ENCODE data around the gene KLF16.

KLF16 gene

DNA sequence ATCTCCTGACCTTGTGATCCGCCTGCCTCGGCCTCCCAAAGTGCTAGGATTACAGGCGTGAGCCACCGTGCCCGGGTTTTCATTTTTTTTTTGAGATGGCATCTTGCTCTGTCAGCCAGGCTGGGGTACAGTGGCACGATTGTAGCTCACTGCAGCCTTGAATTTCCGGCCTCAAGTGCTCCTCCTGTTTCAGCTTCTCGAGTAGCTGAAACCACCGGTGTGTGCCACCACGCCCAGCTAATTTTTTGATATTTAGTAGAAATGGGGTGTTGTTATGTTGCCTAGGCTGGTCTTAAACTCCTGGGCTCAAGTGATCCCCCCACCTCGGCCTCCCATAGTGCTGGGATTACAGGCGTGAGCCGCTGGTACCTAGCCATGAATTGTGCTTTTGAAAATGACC lies 47.7 kb upstream of the KLF16 start:
- no peak overlapping the region for H3K9ac ChIP-seq (ENCODE audit: low read length)
- H3K4me1 ChIP-seq (ENCODE audit: insufficient read depth, low read length, severe bottlenecking) = peaks cover 36% of the 10 kb centered on the region
- H4K20me1 ChIP-seq (ENCODE audit: insufficient read depth, low read length) = no peaks in the 10 kb centered on the region
- H3K79me2 ChIP-seq (ENCODE audit: insufficient read depth, low read length) = peaks cover 28% of the 10 kb centered on the region
- H3K4me3 ChIP-seq (ENCODE audit: low read depth, low read length, poor library complexity, severe bottlenecking) = no peak overlapping the region
- TF ChIP-seq CTCF (IDR thresholded peaks at IDR 0.05; ENCODE audit: low read length) = no peak
- no peak for TF ChIP-seq EZH2 (IDR thresholded peaks at IDR 0.05; ENCODE audit: borderline replicate concordance, low read length)
- H3K27ac ChIP-seq (ENCODE audit: low read depth, low read length, poor library complexity, severe bottlenecking) = no peak overlapping the region
- H3F3A ChIP-seq (ENCODE audit: insufficient read depth, low read length) = no peaks in the 10 kb centered on the region
- H3K9me2 ChIP-seq (ENCODE audit: low read depth, low read length) = no peaks in the 10 kb centered on the region
- H3K9me3 ChIP-seq (ENCODE audit: low read length) = no peaks in the 10 kb centered on the region
- no peak overlapping the region for H2AFZ ChIP-seq (ENCODE audit: low read length)
- H3K4me2 ChIP-seq (ENCODE audit: low read length) = no peak overlapping the region
- no peaks in the 10 kb centered on the region for H3K27me3 ChIP-seq (ENCODE audit: insufficient read depth, low read length)
- peaks cover 18% of the 10 kb centered on the region for H3K36me3 ChIP-seq (ENCODE audit: insufficient read depth, low read length)

GRCh38 chr19:1910177-1910576 lies 46.8 kb upstream of the KLF16 start:
- Histone ChIP-seq H3F3A (ENCODE audit: insufficient read depth, low read length) (no peaks in the 10 kb centered on the region), H3K4me1 (ENCODE audit: insufficient read depth, low read length, severe bottlenecking) (peaks cover 41% of the 10 kb centered on the region), H3K9ac (ENCODE audit: low read length) (no peak overlapping the region), H3K27ac (ENCODE audit: low read depth, low read length, poor library complexity, severe bottlenecking) (no peak overlapping the region), H3K36me3 (ENCODE audit: insufficient read depth, low read length) (peaks cover 18% of the 10 kb centered on the region), H3K4me2 (ENCODE audit: low read length) (no peak overlapping the region; the same call in 1 of the 2 replicates), H3K9me3 (ENCODE audit: low read length) (no peaks in the 10 kb centered on the region), H3K9me2 (ENCODE audit: low read depth, low read length) (no peaks in the 10 kb centered on the region), H3K79me2 (ENCODE audit: insufficient read depth, low read length) (peaks cover 32% of the 10 kb centered on the region), H4K20me1 (ENCODE audit: insufficient read depth, low read length) (no peaks in the 10 kb centered on the region), H3K4me3 (ENCODE audit: low read depth, low read length, poor library complexity, severe bottlenecking) (no peak overlapping the region), H2AFZ (ENCODE audit: low read length) (no peak overlapping the region), H3K27me3 (ENCODE audit: insufficient read depth, low read length) (no peaks in the 10 kb centered on the region)
- no peak for TF ChIP-seq CTCF (IDR thresholded peaks at IDR 0.05; ENCODE audit: low read length)
- TF ChIP-seq EZH2 (IDR thresholded peaks at IDR 0.05; ENCODE audit: borderline replicate concordance, low read length) = no peak

- H3K27ac ChIP-seq (ENCODE audit: low read depth, low read length, poor library complexity, severe bottlenecking) = no peak overlapping the region
- no peak overlapping the region for H3K4me3 ChIP-seq (ENCODE audit: low read depth, low read length, poor library complexity, severe bottlenecking)
- no peak overlapping the region; the same call in 1 of the 2 replicates for H3K4me2 ChIP-seq (ENCODE audit: low read length)
- H3K27me3 ChIP-seq (ENCODE audit: insufficient read depth, low read length) = no peaks in the 10 kb centered on the region
- no peak overlapping the region for H3K9ac ChIP-seq (ENCODE audit: low read length)
- peaks cover 44% of the 10 kb centered on the region for H3K4me1 ChIP-seq (ENCODE audit: insufficient read depth, low read length, severe bottlenecking)
- H3K9me2 ChIP-seq (ENCODE audit: low read depth, low read length) = no peaks in the 10 kb centered on the region
- H3K9me3 ChIP-seq (ENCODE audit: low read length) = no peaks in the 10 kb centered on the region
- H2AFZ ChIP-seq (ENCODE audit: low read length) = no peak overlapping the region
- H3K36me3 ChIP-seq (ENCODE audit: insufficient read depth, low read length) = peaks cover 18% of the 10 kb centered on the region
- TF ChIP-seq CTCF (IDR thresholded peaks at IDR 0.05; ENCODE audit: low read length) = no peak
- no peak for TF ChIP-seq EZH2 (IDR thresholded peaks at IDR 0.05; ENCODE audit: borderline replicate concordance, low read length)
- peaks cover 32% of the 10 kb centered on the region for H3K79me2 ChIP-seq (ENCODE audit: insufficient read depth, low read length)
- no peaks in the 10 kb centered on the region; the same call in 1 of the 2 replicates for H3F3A ChIP-seq (ENCODE audit: insufficient read depth, low read length)
- no peaks in the 10 kb centered on the region for H4K20me1 ChIP-seq (ENCODE audit: insufficient read depth, low read length)
These were observed 46.3 kb upstream of the KLF16 start for GRCh38 chr19:1909761-1910080.

Data from OCI-LY1 (cell line).